LNCAP (cell line): ENCODE results near the gene GAREM1.

Experiments used
- CTCF ChIP-seq: fragments of 450-650 bp; IDR thresholded peaks from 2 replicates; pipeline ENCODE4 v1.5.1; 2017; ENCODE audit warnings: mild to moderate bottlenecking

The GAREM1 gene

DNA sequence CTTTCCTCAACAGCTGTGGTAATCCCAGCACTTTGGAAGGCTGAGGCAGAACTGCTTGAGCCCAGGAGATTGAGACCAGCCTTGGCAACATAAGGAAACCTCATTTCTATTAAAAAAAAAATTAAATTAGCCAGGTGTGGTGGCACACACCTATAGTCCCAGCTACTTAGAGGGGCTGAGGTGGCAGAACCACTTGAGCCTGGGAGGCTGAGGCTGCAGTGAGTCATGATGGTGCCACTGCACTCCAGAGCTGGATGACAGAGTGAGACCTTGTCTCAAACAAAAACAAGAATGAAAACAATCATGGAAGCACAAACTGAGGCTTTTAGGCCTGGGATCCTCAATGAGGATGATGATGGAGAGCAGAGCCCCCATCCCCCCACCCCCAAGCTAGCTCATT, 19.8 kb downstream of the GAREM1 start:
- TF ChIP-seq CTCF = no peak

DNA sequence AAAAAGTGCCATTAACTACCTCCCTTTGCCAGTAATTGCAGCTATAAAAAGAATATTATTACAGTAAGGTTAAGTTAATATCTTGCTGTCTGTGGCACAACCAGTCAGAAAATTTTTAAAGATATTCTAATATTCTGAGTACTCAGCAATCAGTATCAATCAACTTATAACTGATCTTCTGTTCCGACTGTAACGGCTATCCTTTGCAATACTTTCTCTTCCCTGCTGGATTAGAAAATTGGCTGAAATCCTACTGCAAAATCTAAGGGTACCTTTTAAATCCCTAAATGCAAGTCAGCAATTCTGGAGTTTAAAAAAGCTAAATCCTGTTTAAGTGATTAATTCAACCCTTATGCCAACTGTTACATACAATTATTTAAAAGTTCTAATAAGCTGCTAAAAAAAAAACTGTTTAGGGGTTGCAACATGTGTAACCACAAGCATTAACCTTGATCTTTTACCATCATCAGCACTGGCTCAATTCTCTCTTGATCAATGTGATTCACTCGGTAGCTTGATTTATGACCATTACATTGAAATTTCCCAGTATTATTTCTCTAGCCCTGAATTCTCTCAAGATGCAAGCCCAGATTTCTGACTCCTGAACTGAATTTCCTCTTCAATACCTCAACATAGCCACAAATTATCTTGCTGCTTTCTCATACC, 20.5 kb downstream of the GAREM1 start:
- TF ChIP-seq CTCF = no peak

DNA sequence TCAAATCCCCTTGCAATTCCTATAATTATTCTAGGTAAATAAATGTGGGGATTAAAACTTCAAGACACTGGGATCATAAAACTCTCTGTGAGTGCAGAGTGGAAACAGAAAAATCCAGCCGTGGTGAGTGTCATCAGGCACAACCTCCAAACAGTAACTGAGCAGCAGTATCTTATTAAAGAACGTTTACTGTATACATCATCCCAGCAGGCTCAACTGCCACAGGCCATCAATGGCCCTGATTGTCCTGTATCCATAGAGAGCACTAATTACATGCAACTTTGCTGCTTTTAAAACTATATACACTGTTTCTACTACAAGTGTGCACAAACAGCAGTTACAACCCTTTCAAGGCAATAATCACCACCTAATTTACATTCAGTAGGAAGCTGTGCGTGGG, 23.9 kb downstream of the GAREM1 start:
- TF ChIP-seq CTCF = no peak

GRCh38 chr18:32445846-32446245, 24.8 kb downstream of the GAREM1 start:
- no peak for TF ChIP-seq CTCF

GRCh38 chr18:32443706-32444215, 26.9 kb downstream of the GAREM1 start:
- no peak for TF ChIP-seq CTCF

GRCh38 chr18:32443033-32443705, 27.5 kb downstream of the GAREM1 start:
- no peak for TF ChIP-seq CTCF

- TF ChIP-seq CTCF = no peak
These were observed 28.1 kb downstream of the GAREM1 start for GRCh38 chr18:32442575-32442974.
